Neuronal stem cell (in vitro differentiated cells): Measurements from ENCODE around the gene ZNF563. TPM values are rescaled to one million over a fixed set of nuclear protein-coding genes. Genes with fewer than 3 reads are reported as not detected.

Source experiments
- DNase-seq: peaks from one replicate; pipeline ENCODE4 v3.0.0-alpha.2; 2013; ENCODE audit warnings: low spot score
- H2AFZ ChIP-seq: one replicate; pipeline ENCODE4 v1.6.1; 2013; ENCODE audit warnings: mild to moderate bottlenecking, low read length, inconsistent platforms
- H2AK5ac ChIP-seq: 2 replicates; pipeline ENCODE4 v1.6.1; 2013; ENCODE audit warnings: low read depth, mild to moderate bottlenecking, inconsistent platforms, low read length, moderate library complexity, mixed read lengths
- H2BK120ac ChIP-seq: 2 replicates; pipeline ENCODE4 v1.6.1; 2013; ENCODE audit warnings: low read depth, mild to moderate bottlenecking, inconsistent platforms, low read length, moderate library complexity, mixed read lengths
- H2BK12ac ChIP-seq: one replicate; pipeline ENCODE4 v1.6.1; 2013; ENCODE audit warnings: low read length, inconsistent platforms
- H2BK15ac ChIP-seq: 2 replicates; pipeline ENCODE4 v1.6.1; 2013; ENCODE audit warnings: mild to moderate bottlenecking, low read length, inconsistent platforms, mixed read lengths
- H2BK5ac ChIP-seq: one replicate; pipeline ENCODE4 v1.6.1; 2013; ENCODE audit warnings: inconsistent platforms, mild to moderate bottlenecking, low read length, moderate library complexity
- H3K14ac ChIP-seq: one replicate; pipeline ENCODE4 v1.6.1; 2013; ENCODE audit warnings: low read length, inconsistent platforms
- H3K18ac ChIP-seq: 2 replicates; pipeline ENCODE4 v1.6.1; 2013; ENCODE audit warnings: low read length, inconsistent platforms
- H3K23ac ChIP-seq: 2 replicates; pipeline ENCODE4 v1.6.1; 2013; ENCODE audit warnings: low read depth, mild to moderate bottlenecking, mixed read lengths, low read length, inconsistent platforms; ENCODE audit not compliant: poor library complexity
- H3K27ac ChIP-seq: replicated peaks from 3 replicates; pipeline ENCODE4 v1.5.1; 2013; ENCODE audit warnings: low read length, inconsistent platforms
- H3K27me3 ChIP-seq, 3 experiments: 2 replicates each; pipeline ENCODE4 v1.6.1; 2013; ENCODE audit warnings: low read length in 3 of 3, mild to moderate bottlenecking in 2 of 3, inconsistent platforms in 1 of 3, low read depth in 1 of 3, mixed read lengths in 1 of 3, moderate library complexity in 1 of 3; ENCODE audit not compliant: control insufficient read depth in 3 of 3, insufficient read depth in 3 of 3
- H3K36me3 ChIP-seq, 2 donors: replicated peaks in 1 of 2; 2 replicates each; pipeline ENCODE4 v1.6.1; 2013; ENCODE audit warnings: low read length in 2 of 2; ENCODE audit not compliant: control insufficient read depth in 2 of 2, insufficient read depth in 2 of 2
- H3K4ac ChIP-seq: 2 replicates; pipeline ENCODE4 v1.6.1; 2013; ENCODE audit warnings: inconsistent platforms, mild to moderate bottlenecking, low read length, moderate library complexity
- H3K4me1 ChIP-seq, 2 donors: 1 replicate in 1 of 2; 2 replicates in 1 of 2; pipeline ENCODE4 v1.6.1; 2013; ENCODE audit warnings: low read length in 2 of 2, low read depth in 1 of 2; ENCODE audit not compliant: control insufficient read depth in 2 of 2, insufficient read depth in 1 of 2
- H3K4me2 ChIP-seq: one replicate; pipeline ENCODE4 v1.6.1; 2013; ENCODE audit warnings: mild to moderate bottlenecking, low read length, inconsistent platforms; ENCODE audit not compliant: insufficient read depth, poor library complexity, severe bottlenecking
- H3K4me3 ChIP-seq, 2 donors: 2 replicates each; pipeline ENCODE4 v1.5.1; 2013; ENCODE audit warnings: low read length in 2 of 2, mild to moderate bottlenecking in 2 of 2, inconsistent platforms in 1 of 2, moderate library complexity in 1 of 2
- H3K79me1 ChIP-seq: one replicate; pipeline ENCODE4 v1.6.1; 2013; ENCODE audit warnings: low read depth, mild to moderate bottlenecking, inconsistent platforms, low read length, moderate library complexity
- H3K9ac ChIP-seq: one replicate; pipeline ENCODE4 v1.6.1; 2013; ENCODE audit warnings: mild to moderate bottlenecking, low read depth, low read length, inconsistent platforms; ENCODE audit not compliant: poor library complexity
- H3K9me3 ChIP-seq, 2 donors: replicated peaks in 1 of 2; 2 replicates each; pipeline versions ENCODE3 to v1.6.1; 2013; ENCODE audit warnings: low read length in 2 of 2, mild to moderate bottlenecking in 2 of 2, inconsistent platforms in 1 of 2, low read depth in 1 of 2, mixed read lengths in 1 of 2, moderate library complexity in 1 of 2; ENCODE audit not compliant: control insufficient read depth in 2 of 2, insufficient read depth in 1 of 2
- H4K8ac ChIP-seq: one replicate; pipeline ENCODE4 v1.6.1; 2013; ENCODE audit warnings: low read depth, mild to moderate bottlenecking, inconsistent platforms, low read length, moderate library complexity
- H4K91ac ChIP-seq: one replicate; pipeline ENCODE4 v1.6.1; 2013; ENCODE audit warnings: low read length, low read depth, mild to moderate bottlenecking, inconsistent platforms; ENCODE audit not compliant: poor library complexity
- WGBS, 2 donors: extraction: QIAGEN DNeasy Blood & Tissue Kit; methylation state at CpG; one replicate each; pipeline ENCODE4 v1.1.7; 2013; ENCODE audit warnings: missing lambda C conversion rate in 2 of 2, mixed read lengths in 1 of 2; ENCODE audit not compliant: insufficient read length in 2 of 2, insufficient replicate concordance in 1 of 2; ENCODE audit errors: extremely low coverage in 2 of 2; 5-methylcytosine and 5-hydroxymethylcytosine counted together
- small RNA-seq: library from polyadenylated mRNA; stranded (forward); fragments of <200 nt; extraction: miRNeasy Mini kit (QIAGEN cat#:217004); gene quantifications from one replicate; pipeline ENCODE3, GENCODE V24; 2013; ENCODE audit not compliant: insufficient read depth

Gene ZNF563

GRCh38 chr19:12272386-12272785, 61.0 kb downstream of the ZNF563 start:
- no peak overlapping the region for H3K9ac ChIP-seq
- H2AK5ac ChIP-seq, result no peak overlapping the region
- H3K4me1 ChIP-seq, result no peaks in the 10 kb centered on the region
- H3K18ac ChIP-seq, result no peak overlapping the region
- H3K79me1 ChIP-seq, result peaks cover 2% of the 10 kb centered on the region
- no peak overlapping the region for H2AFZ ChIP-seq
- no peak overlapping the region for H3K23ac ChIP-seq
- peaks cover 27 to 88% of the 10 kb centered on the region in 2 donors for H3K9me3 ChIP-seq
- no peak overlapping the region for H3K4me3 ChIP-seq
- no peak overlapping the region for H2BK15ac ChIP-seq
- no peak overlapping the region for H2BK120ac ChIP-seq
- no peak overlapping the region for H4K91ac ChIP-seq
- no peak overlapping the region for H3K27ac ChIP-seq
- no peak overlapping the region for H4K8ac ChIP-seq
- peaks cover 8 to 73% of the 10 kb centered on the region in 2 donors for H3K36me3 ChIP-seq
- DNase-seq, result no peak
- no peak overlapping the region for H2BK5ac ChIP-seq
- WGBS, 2 donors, result no CpG with 5 or more reads among the region's 5 CpGs
- H3K4ac ChIP-seq, result no peak overlapping the region
- no peak overlapping the region for H3K4me2 ChIP-seq
- H2BK12ac ChIP-seq, result no peak overlapping the region
- no peaks in the 10 kb centered on the region for H3K27me3 ChIP-seq
- H3K14ac ChIP-seq, result no peak overlapping the region

- WGBS, 2 donors, result no CpG with 5 or more reads among the region's 2 CpGs
Observed at GRCh38 chr19:12270854-12271253, 62.6 kb downstream of the ZNF563 start.

More at GRCh38 chr19:12270854-12271253, 62.6 kb downstream of the ZNF563 start:
- Histone ChIP-seq H3K9ac (no peak overlapping the region), H2AK5ac (no peak overlapping the region), H3K18ac (no peak overlapping the region), H3K36me3 (peaks cover 8 to 62% of the 10 kb centered on the region in 2 donors), H3K27ac (no peak overlapping the region), H2BK120ac (no peak overlapping the region), H3K27me3 (no peaks in the 10 kb centered on the region), H3K23ac (no peak overlapping the region), H2AFZ (no peak overlapping the region), H3K4me1 (no peaks in the 10 kb centered on the region), H3K4me3 (no peak overlapping the region), H2BK15ac (no peak overlapping the region), H2BK5ac (no peak overlapping the region), H4K91ac (no peak overlapping the region), H3K14ac (no peak overlapping the region), H3K79me1 (no peaks in the 10 kb centered on the region), H4K8ac (no peak overlapping the region), H3K4me2 (no peak overlapping the region), H2BK12ac (no peak overlapping the region), H3K9me3 (peaks cover 28 to 82% of the 10 kb centered on the region in 2 donors), H3K4ac (no peak overlapping the region)
- no peak for DNase-seq

Small RNAs within 50 kb of the gene (small RNA-seq; reads per million reads assigned to genes)
- not detected for gene RPS29P23
